K562 (cell line): ENCODE results near the gene PPP1R3E. TPM values are rescaled to one million over a fixed set of nuclear protein-coding genes. Genes with fewer than 3 reads are reported as not detected.

Experiments
- ARNT ChIP-seq, 2 experiments: fragments of 450-650 bp; IDR thresholded peaks; 2 replicates each; pipeline ENCODE4 v1.6.1; 2016; ENCODE audit warnings: mild to moderate bottlenecking in 1 of 2
- ELF1 ChIP-seq: fragments of 200-800 bp; sonication (Bioruptor generic); IDR thresholded peaks from 2 replicates; pipeline ENCODE4 v1.6.1; 2016; ENCODE audit warnings: missing genetic modification characterization, missing compliant biosample characterization
- ELF4 ChIP-seq: fragments of 450-650 bp; formaldehyde crosslinking; IDR thresholded peaks from 2 replicates; pipeline ENCODE4 v1.4.0; 2022; ENCODE audit warnings: missing genetic modification characterization
- ESRRA ChIP-seq: fragments of 450-650 bp; IDR thresholded peaks from 2 replicates; pipeline ENCODE4 v1.6.1; 2014; ENCODE audit warnings: low read depth, mild to moderate bottlenecking, moderate library complexity, borderline replicate concordance
- HNRNPK ChIP-seq: fragments of 200-400 bp; formaldehyde crosslinking; IDR thresholded peaks from one replicate; pipeline ENCODE4 v1.6.1; 2018; ENCODE audit warnings: mild to moderate bottlenecking, low read depth, low read length; ENCODE audit not compliant: poor library complexity, severe bottlenecking
- KAT7 ChIP-seq: sonication (generic); formaldehyde crosslinking; IDR thresholded peaks from 2 replicates; pipeline ENCODE4 v1.8.0; 2022; ENCODE audit warnings: missing genetic modification reagents, mild to moderate bottlenecking, borderline replicate concordance
- MTA3 ChIP-seq: fragments of 450-650 bp; formaldehyde crosslinking; IDR thresholded peaks from 2 replicates; pipeline ENCODE4 v1.6.1; 2017; ENCODE audit warnings: mild to moderate bottlenecking, borderline replicate concordance
- NCOA6 ChIP-seq: fragments of 450-650 bp; IDR thresholded peaks from 2 replicates; pipeline ENCODE4 v1.6.1; 2017; ENCODE audit warnings: mild to moderate bottlenecking
- NR3C1 ChIP-seq: sonication (generic); formaldehyde crosslinking; IDR thresholded peaks from 2 replicates; pipeline ENCODE4 v1.8.1; 2022; ENCODE audit warnings: missing genetic modification reagents
- POLR3G ChIP-seq: IDR thresholded peaks from 2 replicates; pipeline ENCODE4 v1.6.1; 2011; ENCODE audit not compliant: insufficient read length, insufficient replicate concordance; ENCODE audit errors: extremely low read depth
- RBM14 ChIP-seq: fragments of 200-400 bp; formaldehyde crosslinking; IDR thresholded peaks from 2 replicates; pipeline ENCODE4 v1.6.1; 2018; ENCODE audit warnings: low read depth, mild to moderate bottlenecking, low read length, moderate library complexity, borderline replicate concordance; ENCODE audit not compliant: insufficient read depth
- RFX5 ChIP-seq: IDR thresholded peaks from 2 replicates; pipeline ENCODE4 v1.6.1; 2011; ENCODE audit warnings: low read depth, mild to moderate bottlenecking, improper control_type of control experiment, low read length
- SMARCA4 ChIP-seq: fragments of 450-650 bp; IDR thresholded peaks from 2 replicates; pipeline ENCODE4 v1.6.1; 2016
- SRF ChIP-seq, 2 experiments: fragments of 250-450, 450-650 bp in 1 of 2; sonication (Bioruptor Pico) in 1 of 2; sonication (generic) in 1 of 2; formaldehyde crosslinking; IDR thresholded peaks; 2 replicates each; pipeline versions ENCODE4 v1.5.0 to v1.5.1; 2020 to 2022; ENCODE audit warnings: mild to moderate bottlenecking in 1 of 2, missing genetic modification reagents in 1 of 2
- TAF1 ChIP-seq: IDR thresholded peaks from 2 replicates; pipeline ENCODE4 v1.6.1; 2011; ENCODE audit warnings: mild to moderate bottlenecking, low read length, moderate library complexity; ENCODE audit not compliant: insufficient read depth, control insufficient read depth, severe bottlenecking; ENCODE audit errors: extremely low read depth
- TCFL5 ChIP-seq: fragments of 250-450 bp; sonication (Bioruptor Pico); conservative IDR thresholded peaks from 2 replicates; pipeline ENCODE4 v1.6.1; 2021; ENCODE audit warnings: mild to moderate bottlenecking, moderate library complexity, matching md5 sums
- ZNF143 ChIP-seq: sonication (generic); formaldehyde crosslinking; IDR thresholded peaks from 2 replicates; pipeline ENCODE4 v1.9.0; 2022; ENCODE audit warnings: mild to moderate bottlenecking, missing genetic modification reagents
- ZNF253 ChIP-seq: fragments of 250-450 bp; sonication (Bioruptor Pico); conservative IDR thresholded peaks from 2 replicates; pipeline ENCODE4 v1.6.1; 2021; ENCODE audit warnings: mild to moderate bottlenecking
- ZNF551 ChIP-seq: fragments of 250-450 bp; sonication (Bioruptor Pico); IDR thresholded peaks from 2 replicates; pipeline ENCODE4 v1.5.0; 2021; ENCODE audit warnings: mild to moderate bottlenecking, moderate library complexity
- polyA plus RNA-seq, 8 experiments: library from polyadenylated mRNA; depleted of rRNA in 4 of 8; stranded (reverse) in 5 of 8; unstranded in 3 of 8; fragments of >200 nt; fragmentation: Nextera tagmentation in 2 of 8; fragmentation: Illumina TruSeq in 1 of 8; extraction: Ambion mirVana in 2 of 8; extraction: Trizol in 1 of 8; gene quantifications; 2 replicates each; pipeline versions ENCODE4 v1.2.1 to v1.2.3, GENCODE V29; 2011 to 2014; ENCODE audit warnings: inconsistent platforms in 1 of 8, missing spikeins in 1 of 8
- total RNA-seq, 7 experiments: library from RNA; depleted of rRNA in 6 of 7; stranded (reverse); fragments of >200 nt in 6 of 7; fragmentation: Illumina TruSeq in 2 of 7; extraction: Trizol in 2 of 7; gene quantifications; 2 replicates each; pipeline versions ENCODE4 v1.2.1 to v1.2.3, GENCODE V29; 2011 to 2021; ENCODE audit warnings: low replicate concordance in 1 of 7
- TF ChIP-seq, protein P1 (sequence below): fragments of 450-650 bp; formaldehyde crosslinking; IDR thresholded peaks from 2 replicates; pipeline ENCODE4 v1.4.0; 2020; ENCODE audit warnings: mild to moderate bottlenecking, moderate library complexity
- TF ChIP-seq, protein P2 (sequence below): fragments of 250-450 bp; sonication (Bioruptor Pico); IDR thresholded peaks from 2 replicates; pipeline ENCODE4 v1.5.0; 2021
- TF ChIP-seq, protein P3 (sequence below): fragments of 450-650 bp; formaldehyde crosslinking; IDR thresholded peaks from 2 replicates; pipeline ENCODE4 v1.4.0; 2020; ENCODE audit warnings: mild to moderate bottlenecking

The PPP1R3E gene
- total and polyA plus RNA-seq, 9 of the 15 experiments (the other 6 are each of a cell fraction or from before 2014, with no cell fraction given): 3.2 to 18.4 (median 7.6) TPM

DNA sequence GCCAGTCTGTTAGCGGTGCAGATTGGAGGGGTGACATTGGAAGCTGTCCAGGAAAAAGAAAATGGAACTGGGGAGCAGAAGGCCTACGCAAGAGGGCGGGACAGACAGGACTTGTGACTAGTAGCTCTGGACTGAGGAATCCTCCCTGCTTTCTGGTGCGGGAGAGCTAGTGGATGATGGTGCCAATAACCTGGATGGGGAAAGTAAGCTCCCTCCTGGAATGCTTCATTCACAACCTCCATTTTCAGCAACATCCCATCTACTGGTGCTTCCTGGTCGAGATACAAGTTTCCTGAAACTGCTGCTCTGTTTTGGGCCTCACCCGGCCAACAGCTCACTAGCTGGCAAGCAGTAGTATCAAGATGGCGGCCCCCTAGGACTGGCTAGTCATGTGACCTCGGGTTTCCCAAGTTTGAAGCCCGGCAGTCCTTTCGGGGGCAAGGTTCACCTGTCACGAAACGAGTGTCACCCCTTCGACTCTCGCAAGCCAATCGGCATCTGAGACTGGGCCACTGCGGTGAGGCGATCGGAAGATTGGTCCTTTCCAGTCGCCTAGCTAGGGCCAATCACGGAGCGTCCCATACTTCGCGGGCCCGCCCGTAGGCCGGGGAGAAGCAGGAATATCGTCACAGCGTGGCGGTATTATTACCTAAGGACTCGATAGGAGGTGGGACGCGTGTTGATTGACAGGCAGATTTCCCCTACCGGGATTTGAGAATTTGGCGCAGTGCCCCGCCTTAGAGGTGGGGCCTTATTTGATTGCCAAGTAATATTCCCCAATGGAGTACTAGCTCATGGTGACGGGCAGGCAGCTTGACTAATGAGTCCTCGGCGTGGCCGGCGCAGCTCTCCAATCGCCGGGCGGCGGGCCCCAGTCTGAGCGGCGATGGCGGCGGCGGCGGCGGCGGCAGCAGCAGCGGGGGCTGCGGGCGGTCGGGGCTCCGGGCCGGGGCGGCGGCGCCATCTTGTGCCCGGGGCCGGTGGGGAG, 18.2 kb upstream of the PPP1R3E start, which contains the start of gene PABPN1 (continued):
- TF ChIP-seq RBM14 (no peak), ZNF551 (CRISPR knock-in tag) (no peak), ZNF143 (no peak), KAT7 (CRISPR knock-in tag) (peak; percentile 18; the same call in 1 of the 2 replicates), SMARCA4 (no peak), HNRNPK (no peak), MTA3 (peak; percentile 95), ELF4 (CRISPR knock-in tag) (no peak; the same call in 1 of the 2 replicates), TCFL5 (CRISPR knock-in tag) (no peak), NCOA6 (no peak), ELF1 (peak; percentile 61; the same call in 1 of the 2 replicates), NR3C1 (no peak), POLR3G (no peak), SRF (CRISPR knock-in tag; IDR thresholded peaks at IDR 0.05) (peak; percentile 10 to 51; a peak in 2 of 4 replicates), ESRRA (peak; percentile 82; the same call in 1 of the 2 replicates), RFX5 (peak; percentile 41; the same call in 1 of the 2 replicates), ARNT (IDR thresholded peaks at IDR 0.05) (no peak; a peak in 1 of 4 replicates), TAF1 (peak; percentile 81), ZNF253 (CRISPR knock-in tag) (no peak)
- TF ChIP-seq, protein P1, sequence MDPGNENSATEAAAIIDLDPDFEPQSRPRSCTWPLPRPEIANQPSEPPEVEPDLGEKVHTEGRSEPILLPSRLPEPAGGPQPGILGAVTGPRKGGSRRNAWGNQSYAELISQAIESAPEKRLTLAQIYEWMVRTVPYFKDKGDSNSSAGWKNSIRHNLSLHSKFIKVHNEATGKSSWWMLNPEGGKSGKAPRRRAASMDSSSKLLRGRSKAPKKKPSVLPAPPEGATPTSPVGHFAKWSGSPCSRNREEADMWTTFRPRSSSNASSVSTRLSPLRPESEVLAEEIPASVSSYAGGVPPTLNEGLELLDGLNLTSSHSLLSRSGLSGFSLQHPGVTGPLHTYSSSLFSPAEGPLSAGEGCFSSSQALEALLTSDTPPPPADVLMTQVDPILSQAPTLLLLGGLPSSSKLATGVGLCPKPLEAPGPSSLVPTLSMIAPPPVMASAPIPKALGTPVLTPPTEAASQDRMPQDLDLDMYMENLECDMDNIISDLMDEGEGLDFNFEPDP: 0 out of 2 replicates have a peak, but pooled peaks have one; percentile 46
- TF ChIP-seq, protein P2, sequence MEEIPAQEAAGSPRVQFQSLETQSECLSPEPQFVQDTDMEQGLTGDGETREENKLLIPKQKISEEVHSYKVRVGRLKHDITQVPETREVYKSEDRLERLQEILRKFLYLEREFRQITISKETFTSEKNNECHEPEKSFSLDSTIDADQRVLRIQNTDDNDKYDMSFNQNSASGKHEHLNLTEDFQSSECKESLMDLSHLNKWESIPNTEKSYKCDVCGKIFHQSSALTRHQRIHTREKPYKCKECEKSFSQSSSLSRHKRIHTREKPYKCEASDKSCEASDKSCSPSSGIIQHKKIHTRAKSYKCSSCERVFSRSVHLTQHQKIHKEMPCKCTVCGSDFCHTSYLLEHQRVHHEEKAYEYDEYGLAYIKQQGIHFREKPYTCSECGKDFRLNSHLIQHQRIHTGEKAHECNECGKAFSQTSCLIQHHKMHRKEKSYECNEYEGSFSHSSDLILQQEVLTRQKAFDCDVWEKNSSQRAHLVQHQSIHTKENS (CRISPR knock-in tag): no peak
- TF ChIP-seq, protein P3, sequence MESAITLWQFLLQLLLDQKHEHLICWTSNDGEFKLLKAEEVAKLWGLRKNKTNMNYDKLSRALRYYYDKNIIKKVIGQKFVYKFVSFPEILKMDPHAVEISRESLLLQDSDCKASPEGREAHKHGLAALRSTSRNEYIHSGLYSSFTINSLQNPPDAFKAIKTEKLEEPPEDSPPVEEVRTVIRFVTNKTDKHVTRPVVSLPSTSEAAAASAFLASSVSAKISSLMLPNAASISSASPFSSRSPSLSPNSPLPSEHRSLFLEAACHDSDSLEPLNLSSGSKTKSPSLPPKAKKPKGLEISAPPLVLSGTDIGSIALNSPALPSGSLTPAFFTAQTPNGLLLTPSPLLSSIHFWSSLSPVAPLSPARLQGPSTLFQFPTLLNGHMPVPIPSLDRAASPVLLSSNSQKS (CRISPR knock-in tag): no peak
